H1 (cell line): ENCODE results near the gene PPP1R12B. TPM values are rescaled to one million over a fixed set of nuclear protein-coding genes. Genes with fewer than 3 reads are reported as not detected.
"Not testable (repeated sequence)": the region's sequence is repeated elsewhere in the genome, so short reads cannot be mapped to it uniquely, and the experiment has no call there.

Source experiments
- CTCF ChIA-PET: fragments of 300-600 bp; sonication (Branson Sonifier 250); formaldehyde crosslinking; loops from one replicate; lab custom pipeline; 2021; ENCODE audit not compliant: partially characterized antibody; lab: Charles Lee
- POLR2A ChIA-PET: fragments of 300-600 bp; sonication (Branson Sonifier 250); formaldehyde crosslinking; loops from one replicate; lab custom pipeline; 2021; ENCODE audit warnings: inconsistent platforms; ENCODE audit not compliant: partially characterized antibody; lab: Charles Lee
- DNase-seq, 2 experiments: peaks; one replicate each; pipeline versions ENCODE4 v3.0.0 to v3.0.0-alpha.2; 2010 to 2022; ENCODE audit warnings: low spot score in 2 of 2, low read depth in 1 of 2, mixed read lengths in 1 of 2
- FAIRE-seq: peaks from 2 replicates; lab custom pipeline; 2011; peaks lifted over from hg19 to GRCh38; lab: Jason Lieb, UNC
- H2AFZ ChIP-seq: 2 replicates; pipeline ENCODE4 v1.8.1; 2012; ENCODE audit warnings: low read length, inconsistent platforms
- H2AK5ac ChIP-seq: 2 replicates; pipeline ENCODE4 v1.6.1; 2013; ENCODE audit warnings: low read depth, low read length
- H2BK120ac ChIP-seq: replicated peaks from 2 replicates; pipeline ENCODE3; 2013; ENCODE audit warnings: low read depth, low read length, inconsistent platforms
- H2BK12ac ChIP-seq: 2 replicates; pipeline ENCODE4 v1.6.1; 2013; ENCODE audit warnings: low read depth, low read length
- H2BK15ac ChIP-seq: 2 replicates; pipeline ENCODE4 v1.6.1; 2013; ENCODE audit warnings: low read length
- H2BK20ac ChIP-seq: 2 replicates; pipeline ENCODE4 v1.6.1; 2013; ENCODE audit warnings: low read length
- H2BK5ac ChIP-seq: 2 replicates; pipeline ENCODE4 v1.6.1; 2013; ENCODE audit warnings: low read depth, low read length
- H3K14ac ChIP-seq: 2 replicates; pipeline ENCODE4 v1.6.1; 2013; ENCODE audit warnings: inconsistent platforms; ENCODE audit not compliant: insufficient read length
- H3K18ac ChIP-seq: 2 replicates; pipeline ENCODE4 v1.6.1; 2013; ENCODE audit warnings: low read length; ENCODE audit errors: extremely low read depth
- H3K23ac ChIP-seq: 2 replicates; pipeline ENCODE4 v1.6.1; 2013; ENCODE audit warnings: inconsistent platforms; ENCODE audit not compliant: insufficient read length
- H3K23me2 ChIP-seq: 2 replicates; pipeline ENCODE4 v1.6.1; 2013; ENCODE audit warnings: low read depth, low read length
- H3K27ac ChIP-seq: 2 replicates; pipeline ENCODE4 v1.6.1; 2011; ENCODE audit warnings: low read depth, low read length, inconsistent platforms
- H3K27me3 ChIP-seq, 4 experiments: replicated peaks in 1 of 4; 1 replicate in 1 of 4; 2 replicates in 3 of 4; pipeline versions ENCODE4 v1.6.1 to v1.8.1; 2011 to 2013; ENCODE audit warnings: low read length in 3 of 4, mild to moderate bottlenecking in 3 of 4, inconsistent platforms in 2 of 4, mixed read lengths in 2 of 4, moderate library complexity in 1 of 4; ENCODE audit not compliant: control insufficient read depth in 3 of 4, insufficient read depth in 3 of 4; ENCODE audit errors: extremely low read depth in 1 of 4
- H3K36me3 ChIP-seq, 4 experiments: 2 replicates each; pipeline versions ENCODE4 v1.6.1 to v1.8.1; 2011 to 2013; ENCODE audit warnings: mild to moderate bottlenecking in 4 of 4, low read length in 3 of 4, moderate library complexity in 2 of 4, control low read depth in 1 of 4, inconsistent platforms in 1 of 4; ENCODE audit not compliant: insufficient read depth in 4 of 4, control insufficient read depth in 2 of 4
- H3K4ac ChIP-seq: replicated peaks from 2 replicates; pipeline ENCODE3; 2013; ENCODE audit warnings: low read length, low read depth, mixed read lengths, inconsistent platforms; ENCODE audit not compliant: insufficient read length
- H3K4me1 ChIP-seq, 4 experiments: replicated peaks in 1 of 4; 1 replicate in 1 of 4; 2 replicates in 3 of 4; pipeline versions ENCODE4 v1.6.1 to v1.8.1; 2011 to 2013; ENCODE audit warnings: low read length in 3 of 4, inconsistent platforms in 2 of 4, mixed read lengths in 1 of 4; ENCODE audit not compliant: insufficient read depth in 4 of 4, control insufficient read depth in 3 of 4
- H3K4me2 ChIP-seq, 2 experiments: 2 replicates each; pipeline versions ENCODE4 v1.6.1 to v1.8.1; 2011 to 2013; ENCODE audit warnings: low read depth in 2 of 2, low read length in 2 of 2, control low read depth in 1 of 2, inconsistent platforms in 1 of 2, mild to moderate bottlenecking in 1 of 2; ENCODE audit not compliant: insufficient read depth in 1 of 2
- H3K4me3 ChIP-seq, 4 experiments: fragments of 200-600, 300-600 bp in 1 of 4; sonication (generic), shearing (Covaris generic), sonication (Bioruptor Twin) in 1 of 4; 2 replicates each; pipeline versions ENCODE4 v1.5.1 to v1.8.1; 2011 to 2016; ENCODE audit warnings: low read length in 4 of 4, low read depth in 3 of 4, control low read depth in 2 of 4, inconsistent platforms in 2 of 4, mild to moderate bottlenecking in 2 of 4, mixed read lengths in 1 of 4, moderate library complexity in 1 of 4; ENCODE audit not compliant: insufficient read depth in 2 of 4; ENCODE audit errors: extremely low read depth in 1 of 4
- H3K56ac ChIP-seq: replicated peaks from 2 replicates; pipeline ENCODE3; 2013; ENCODE audit warnings: low read depth, mild to moderate bottlenecking, mixed read lengths, low read length, inconsistent platforms; ENCODE audit not compliant: insufficient read length
- H3K79me1 ChIP-seq: 2 replicates; pipeline ENCODE4 v1.6.1; 2013; ENCODE audit warnings: low read depth, low read length, control low read depth
- H3K79me2 ChIP-seq, 2 experiments: 2 replicates each; pipeline versions ENCODE4 v1.6.1 to v1.8.1; 2012 to 2013; ENCODE audit warnings: low read length in 2 of 2, mild to moderate bottlenecking in 2 of 2, inconsistent platforms in 1 of 2; ENCODE audit not compliant: insufficient read depth in 2 of 2, control insufficient read depth in 1 of 2
- H3K9ac ChIP-seq, 4 experiments: replicated peaks in 1 of 4; 1 replicate in 1 of 4; 2 replicates in 3 of 4; pipeline versions ENCODE4 v1.6.1 to v1.8.1; 2011 to 2013; ENCODE audit warnings: low read depth in 3 of 4, low read length in 3 of 4, control low read depth in 2 of 4, mild to moderate bottlenecking in 2 of 4, moderate library complexity in 2 of 4, inconsistent platforms in 1 of 4; ENCODE audit errors: extremely low read depth in 1 of 4
- H3K9me3 ChIP-seq, 2 experiments: 2 replicates each; pipeline versions ENCODE4 v1.6.1 to v1.8.1; 2012 to 2013; ENCODE audit warnings: mild to moderate bottlenecking in 2 of 2, moderate library complexity in 2 of 2, control low read depth in 1 of 2, inconsistent platforms in 1 of 2, low read depth in 1 of 2, low read length in 1 of 2, mixed read lengths in 1 of 2; ENCODE audit not compliant: insufficient read depth in 2 of 2
- H4K20me1 ChIP-seq, 2 experiments: replicated peaks in 1 of 2; 2 replicates each; pipeline versions ENCODE3 to v1.8.1; 2011 to 2013; ENCODE audit warnings: inconsistent platforms in 2 of 2, low read length in 2 of 2, mild to moderate bottlenecking in 1 of 2; ENCODE audit not compliant: insufficient read depth in 2 of 2, control insufficient read depth in 1 of 2
- H4K5ac ChIP-seq: 2 replicates; pipeline ENCODE4 v1.6.1; 2013; ENCODE audit warnings: low read length, low read depth, mixed read lengths, inconsistent platforms; ENCODE audit not compliant: insufficient read length
- H4K8ac ChIP-seq: 2 replicates; pipeline ENCODE4 v1.8.0; 2013; ENCODE audit warnings: mild to moderate bottlenecking, moderate library complexity, low read length, inconsistent platforms; ENCODE audit not compliant: insufficient read depth; ENCODE audit errors: extremely low read depth
- H4K91ac ChIP-seq: replicated peaks from 2 replicates; pipeline ENCODE3; 2013; ENCODE audit warnings: low read length, mixed read lengths, inconsistent platforms; ENCODE audit not compliant: insufficient read length
- WGBS, 2 experiments: shearing (Covaris generic) in 1 of 2; methylation state at CpG; one replicate each; pipeline versions ENCODE4 v1.1.6 to v1.1.7; 2013 to 2015; ENCODE audit warnings: low lambda C conversion rate in 2 of 2, mixed read lengths in 2 of 2, inconsistent platforms in 1 of 2, low coverage in 1 of 2, missing lambda C conversion rate in 1 of 2; ENCODE audit not compliant: insufficient replicate concordance in 2 of 2, insufficient coverage in 1 of 2, insufficient read length in 1 of 2; ENCODE audit errors: extremely low coverage in 1 of 2, missing lambda C conversion rate in 1 of 2; 5-methylcytosine and 5-hydroxymethylcytosine counted together
- polyA plus RNA-seq, 7 experiments: library from polyadenylated mRNA; depleted of rRNA in 3 of 7; stranded (reverse) in 5 of 7; unstranded in 2 of 7; fragments of >200 nt in 5 of 7; fragments of 200-250 nt in 2 of 7; gene quantifications; 1 replicate in 5 of 7; 2 replicates in 1 of 7; 4 replicates in 1 of 7; pipeline versions ENCODE4 v1.2.1 to v1.2.3, GENCODE V29; 2011 to 2013; ENCODE audit warnings: missing spikeins in 2 of 7, mixed read lengths in 2 of 7
- total RNA-seq: library from RNA; stranded (reverse); fragmentation: NEBNext Ultra II Directional; extraction: Animal tissue kit (Norgen Biotek cat#: 25700); gene quantifications from 2 replicates; pipeline ENCODE4 v1.2.1, GENCODE V29; 2021

PPP1R12B gene
- total and polyA plus RNA-seq, 2 of the 8 experiments (the other 6 are each of a cell fraction or from before 2014, with no cell fraction given), result 7.9 to 18.7 TPM

DNA sequence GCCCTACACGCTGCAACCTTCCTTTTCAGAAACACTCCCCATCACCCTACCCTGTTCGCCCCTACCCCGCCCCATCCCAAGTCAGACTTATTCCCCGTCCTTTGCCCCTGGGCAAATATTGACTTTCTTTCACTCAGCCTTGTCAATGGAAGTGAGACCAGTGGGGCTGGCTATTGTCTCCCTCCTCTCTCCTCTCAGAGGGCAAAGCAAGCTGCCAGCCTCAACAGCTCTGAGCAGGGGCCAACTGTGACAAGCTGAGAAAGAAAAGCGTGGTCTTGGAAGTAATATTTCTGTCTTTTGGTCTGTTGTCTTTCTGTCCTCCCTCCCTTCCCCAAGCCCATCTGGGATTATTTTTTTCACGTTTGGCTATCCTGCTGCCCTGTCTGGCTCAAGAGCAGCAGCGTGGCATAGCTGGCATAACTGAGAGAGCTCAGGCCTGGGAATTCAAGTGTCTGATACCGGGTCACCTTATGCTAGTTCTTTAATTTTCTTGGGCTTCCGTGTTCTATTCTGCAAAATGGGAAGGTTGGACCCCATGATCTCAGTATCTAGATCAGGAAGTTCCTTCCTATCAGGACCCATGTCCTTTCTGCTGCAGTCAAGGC is 290.3 kb downstream of the PPP1R12B start:
- not testable (repeated sequence) for H2BK5ac ChIP-seq, DNase-seq, H2AK5ac ChIP-seq, H3K18ac ChIP-seq, H3K14ac ChIP-seq, H4K20me1 ChIP-seq, H3K27ac ChIP-seq, H4K91ac ChIP-seq, H3K4ac ChIP-seq, H2AFZ ChIP-seq, H3K23ac ChIP-seq, H3K9me3 ChIP-seq, FAIRE-seq, H3K56ac ChIP-seq, H2BK120ac ChIP-seq, H3K4me3 ChIP-seq, H3K79me2 ChIP-seq, H2BK12ac ChIP-seq, H4K5ac ChIP-seq, H3K79me1 ChIP-seq, H3K36me3 ChIP-seq, H3K9ac ChIP-seq, H4K8ac ChIP-seq
- Histone ChIP-seq H2BK15ac (0 out of 2 replicates have a peak overlapping the region, but pooled peaks have one; percentile 29), H3K23me2 (peaks cover 12% of the 10 kb centered on the region), H3K4me2 (peak overlapping the region; percentile 23 to 46; a peak in 3 of 4 replicates), H3K27me3 (peaks cover 0 to 17% (median 12%) of the 10 kb centered on the region in 4 experiments; a peak in 5 of 7 replicates), H2BK20ac (0 out of 2 replicates have a peak overlapping the region, but pooled peaks have one; percentile 32), H3K4me1 (peaks cover 7 to 22% (median 12%) of the 10 kb centered on the region in 4 experiments)
- ChIA-PET POLR2A (interaction anchor here (0.6 to 1.5 kb wide), 5 partner anchors 14 to 258 kb away, joined by 3 to 4 read pairs (median 3); no protein-coding TSS in a partner anchor), CTCF (interaction anchor here (0.8 to 1.9 kb wide), 7 partner anchors 10 to 61 kb away, joined by 3 to 9 read pairs (median 4); no protein-coding TSS in a partner anchor)
- WGBS, 2 experiments, result 72% methylated on average over 9 of the region's 9 CpGs; no CpG with 5 or more reads in 1 of the 2 experiments
